ENCODE measurements around the gene ARFRP1. TPM values are rescaled to one million over a fixed set of nuclear protein-coding genes. Genes with fewer than 3 reads are reported as not detected.
A peak's percentile ranks its signal among the peaks of the same experiment; 100 is the strongest.

ARFRP1 gene
- total and polyA plus RNA-seq, 7 donors, result 26.8 to 70.2 (median 38.7) TPM

DNA sequence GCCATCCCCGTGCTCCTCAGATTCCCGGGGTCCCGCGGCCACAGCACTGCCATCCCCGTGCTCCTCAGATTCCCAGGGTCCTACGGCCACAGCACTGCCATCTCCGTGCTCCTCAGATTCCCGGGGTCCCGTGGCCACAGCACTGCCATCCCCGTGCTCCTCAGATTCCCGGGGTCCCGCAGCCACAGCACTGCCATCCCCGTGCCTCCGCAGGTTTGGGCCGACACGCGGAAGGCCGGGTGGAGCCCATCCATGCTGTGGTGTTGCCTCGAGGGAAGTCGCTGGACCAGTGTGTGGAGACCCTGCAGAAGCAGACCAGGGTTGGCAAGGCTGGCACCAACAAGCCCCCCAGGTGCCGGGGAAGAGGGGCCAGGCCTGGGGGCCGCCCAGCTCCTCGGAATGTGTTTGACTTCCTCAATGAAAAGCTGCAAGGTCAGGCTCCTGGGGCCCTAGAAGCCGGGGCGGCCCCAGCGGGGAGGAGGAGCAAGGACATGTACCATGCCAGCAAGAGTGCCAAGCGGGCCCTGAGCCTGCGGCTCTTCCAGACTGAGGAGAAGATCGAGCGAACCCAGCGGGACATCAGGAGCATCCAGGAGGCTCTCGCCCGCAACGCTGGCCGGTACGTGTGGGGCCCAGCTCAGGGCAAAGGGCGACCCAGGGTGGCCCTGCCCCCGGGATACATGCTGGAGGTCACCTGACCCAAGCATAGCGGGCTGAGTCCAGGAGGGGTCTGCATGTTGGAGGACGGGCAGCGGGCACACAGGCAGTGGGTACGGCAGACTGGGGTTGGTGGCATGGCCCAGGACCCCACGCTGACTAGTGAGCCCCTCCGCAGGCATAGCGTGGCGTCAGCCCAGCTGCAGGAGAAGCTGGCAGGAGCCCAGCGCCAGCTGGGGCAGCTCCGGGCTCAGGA is 27.4 kb upstream of the ARFRP1 start:
- 91 to 92% methylated on average over 48 of the region's 48 CpGs for WGBS, 2 donors
- peaks cover 0 to 24% (median 20%) of the 10 kb centered on the region in 4 donors for H3K4me1 ChIP-seq
- DNase-seq, result peak; percentile 63

DNA sequence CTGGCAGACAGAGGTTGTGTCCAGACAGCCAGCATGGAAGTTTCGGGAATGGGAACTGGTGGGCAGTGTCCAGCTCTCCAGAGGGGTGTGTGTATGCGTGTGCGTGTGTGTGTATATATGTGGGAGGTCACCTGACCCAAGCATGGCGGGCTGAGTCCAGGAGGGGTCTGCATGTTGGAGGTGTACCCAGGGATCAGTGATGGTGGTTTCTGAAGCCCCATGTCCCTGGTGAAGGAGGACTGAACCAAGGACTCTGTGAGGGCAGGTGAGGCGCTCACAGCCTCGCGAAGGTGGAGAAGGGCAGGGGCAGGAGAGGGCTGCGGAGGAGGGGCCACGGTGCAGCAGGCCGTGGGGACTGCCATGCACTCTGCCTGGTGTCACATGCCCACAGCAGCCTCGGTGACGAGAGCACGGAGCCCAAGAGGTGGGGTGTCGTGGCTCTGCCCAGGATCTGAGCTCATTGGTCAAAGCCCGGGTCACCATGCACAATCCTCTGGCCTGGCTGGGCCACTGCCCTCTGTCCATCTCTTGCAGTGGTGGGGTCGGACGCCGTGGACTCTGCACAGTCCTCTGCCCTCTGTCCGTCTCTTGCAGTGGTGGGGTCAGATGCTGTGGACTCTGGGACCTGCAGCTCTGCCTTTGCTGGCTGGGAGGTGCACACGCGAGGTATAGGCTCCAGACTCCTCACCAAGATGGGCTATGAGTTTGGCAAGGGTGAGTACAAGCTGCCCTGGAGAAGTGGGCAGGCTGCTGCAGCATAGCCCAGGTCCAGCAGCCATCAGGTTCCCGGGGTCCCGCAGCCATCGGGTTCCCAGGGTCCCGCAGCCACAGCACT is 26.6 kb upstream of the ARFRP1 start:
- WGBS, 2 donors, result 92% methylated on average over 25 of the region's 25 CpGs
- peaks cover 7 to 35% (median 20%) of the 10 kb centered on the region in 4 donors for H3K36me3 ChIP-seq

More for the DNA sequence above, 27.4 kb upstream of the ARFRP1 start:
- TF ChIP-seq EP300 (IDR thresholded peaks at IDR 0.05), result no peak
- Histone ChIP-seq H3K4me3 (no peak overlapping the region), H3K36me3 (peaks cover 7 to 35% (median 19%) of the 10 kb centered on the region in 4 donors), H3K27ac (no peak overlapping the region), H3K27me3 (peaks cover 0 to 10% (median 0%) of the 10 kb centered on the region in 3 donors), H3K9me3 (no peaks in the 10 kb centered on the region)
- intact Hi-C loops (cut with DNase I), result no loop called here

DNA sequence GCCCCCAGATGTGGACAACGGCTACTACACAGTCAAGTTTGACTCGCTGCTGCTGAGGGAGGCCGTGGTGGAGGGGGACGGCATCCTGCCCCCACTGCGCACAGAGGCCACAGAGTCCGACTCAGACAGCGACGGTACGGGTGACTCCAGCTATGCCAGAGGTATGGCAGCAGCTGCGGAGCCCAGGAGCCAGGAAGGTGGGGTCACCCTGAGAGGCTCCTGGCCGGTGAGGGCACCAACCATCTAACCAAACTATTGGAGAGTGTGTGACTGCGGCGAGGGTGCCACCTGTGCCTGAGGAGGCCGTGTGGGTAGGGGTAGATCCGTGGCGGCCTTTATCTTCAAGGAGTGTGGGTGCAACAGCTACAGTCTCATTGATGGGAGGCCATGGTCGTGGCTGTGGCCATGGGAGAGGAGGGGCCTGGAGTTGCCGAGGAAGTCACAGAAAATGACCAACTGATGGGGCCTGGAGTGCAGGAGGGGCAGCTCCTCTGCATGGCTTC is 25.9 kb upstream of the ARFRP1 start:
- Histone ChIP-seq H3K27me3 (peaks cover 0 to 10% (median 0%) of the 10 kb centered on the region in 3 donors), H3K4me1 (peaks cover 0 to 17% (median 14%) of the 10 kb centered on the region in 4 donors), H3K27ac (no peak overlapping the region), H3K9me3 (no peaks in the 10 kb centered on the region), H3K36me3 (peaks cover 7 to 35% (median 20%) of the 10 kb centered on the region in 4 donors), H3K4me3 (no peak overlapping the region)
- intact Hi-C loops (cut with DNase I), result no loop called here
- TF ChIP-seq, protein P1, sequence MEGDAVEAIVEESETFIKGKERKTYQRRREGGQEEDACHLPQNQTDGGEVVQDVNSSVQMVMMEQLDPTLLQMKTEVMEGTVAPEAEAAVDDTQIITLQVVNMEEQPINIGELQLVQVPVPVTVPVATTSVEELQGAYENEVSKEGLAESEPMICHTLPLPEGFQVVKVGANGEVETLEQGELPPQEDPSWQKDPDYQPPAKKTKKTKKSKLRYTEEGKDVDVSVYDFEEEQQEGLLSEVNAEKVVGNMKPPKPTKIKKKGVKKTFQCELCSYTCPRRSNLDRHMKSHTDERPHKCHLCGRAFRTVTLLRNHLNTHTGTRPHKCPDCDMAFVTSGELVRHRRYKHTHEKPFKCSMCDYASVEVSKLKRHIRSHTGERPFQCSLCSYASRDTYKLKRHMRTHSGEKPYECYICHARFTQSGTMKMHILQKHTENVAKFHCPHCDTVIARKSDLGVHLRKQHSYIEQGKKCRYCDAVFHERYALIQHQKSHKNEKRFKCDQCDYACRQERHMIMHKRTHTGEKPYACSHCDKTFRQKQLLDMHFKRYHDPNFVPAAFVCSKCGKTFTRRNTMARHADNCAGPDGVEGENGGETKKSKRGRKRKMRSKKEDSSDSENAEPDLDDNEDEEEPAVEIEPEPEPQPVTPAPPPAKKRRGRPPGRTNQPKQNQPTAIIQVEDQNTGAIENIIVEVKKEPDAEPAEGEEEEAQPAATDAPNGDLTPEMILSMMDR (IDR thresholded peaks at IDR 0.05), result no peak
- 91 to 95% methylated on average over 18 of the region's 18 CpGs for WGBS, 2 donors
- peak; percentile 53 for DNase-seq

More for the DNA sequence above, 26.6 kb upstream of the ARFRP1 start:
- H3K27ac ChIP-seq, result no peak overlapping the region
- peaks cover 0 to 23% (median 20%) of the 10 kb centered on the region in 4 donors for H3K4me1 ChIP-seq
- no peaks in the 10 kb centered on the region for H3K9me3 ChIP-seq
- peak; percentile 63 for DNase-seq
- intact Hi-C loops (cut with DNase I), result no loop called here
- TF ChIP-seq, protein P1 (IDR thresholded peaks at IDR 0.05), result no peak
- no peak for TF ChIP-seq POLR2A (IDR thresholded peaks at IDR 0.05)
- TF ChIP-seq POLR2AphosphoS5 (IDR thresholded peaks at IDR 0.05), result no peak
- TF ChIP-seq EP300 (IDR thresholded peaks at IDR 0.05), result no peak
- H3K27me3 ChIP-seq, result peaks cover 0 to 10% (median 0%) of the 10 kb centered on the region in 3 donors
- no peak overlapping the region for H3K4me3 ChIP-seq

DNA sequence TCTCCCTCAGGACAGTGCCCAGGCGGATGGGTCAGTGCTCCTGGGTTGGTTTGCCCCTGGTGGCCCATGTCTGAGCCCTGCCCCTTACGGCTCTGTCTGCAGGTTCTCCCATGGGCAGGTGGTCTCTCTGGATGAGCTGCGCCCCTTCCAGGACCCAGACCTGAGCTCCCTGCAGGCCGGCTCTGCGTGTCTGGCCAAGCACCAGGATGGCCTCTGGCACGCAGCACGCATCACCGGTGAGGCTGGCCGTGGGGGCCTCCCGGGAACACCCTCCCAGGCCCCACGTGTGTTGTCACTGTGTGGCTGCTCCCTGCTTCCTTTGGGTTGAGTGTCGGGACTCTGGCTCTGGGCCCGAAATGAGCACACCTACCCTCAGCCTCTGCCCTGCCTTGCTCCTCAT is 25.3 kb upstream of the ARFRP1 start:
- intact Hi-C loops (cut with DNase I), result no loop called here
- Histone ChIP-seq H3K27me3 (peaks cover 0 to 8% (median 0%) of the 10 kb centered on the region in 3 donors), H3K36me3 (peaks cover 7 to 35% (median 20%) of the 10 kb centered on the region in 4 donors), H3K9me3 (no peaks in the 10 kb centered on the region), H3K4me1 (peaks cover 0 to 12% (median 8%) of the 10 kb centered on the region in 4 donors), H3K27ac (no peak overlapping the region), H3K4me3 (no peak overlapping the region)
- peak; percentile 53 for DNase-seq
- WGBS, 2 donors, result 94 to 96% methylated on average over 13 of the region's 13 CpGs
- TF ChIP-seq POLR2A (IDR thresholded peaks at IDR 0.05), result no peak
- TF ChIP-seq EP300 (IDR thresholded peaks at IDR 0.05), result no peak
- TF ChIP-seq POLR2AphosphoS5 (IDR thresholded peaks at IDR 0.05), result no peak
- TF ChIP-seq, protein P1 (IDR thresholded peaks at IDR 0.05), result no peak
